ENCODE measurements around the gene NIPAL1.

The NIPAL1 gene

GRCh38 chr4:48064349-48064748 lies 47.8 kb downstream of the NIPAL1 start:
- no peak for DNase-seq (ENCODE audit: low read depth in 1 of 2, low spot score in 1 of 2)

- DNase-seq (ENCODE audit: low read depth in 1 of 2, low spot score in 1 of 2): no peak
Measured at GRCh38 chr4:48065587-48066052, 49.0 kb downstream of the NIPAL1 start.

GRCh38 chr4:48067536-48067935 lies 51.0 kb downstream of the NIPAL1 start:
- no peak for DNase-seq (ENCODE audit: low read depth in 1 of 2, low spot score in 1 of 2)

GRCh38 chr4:48068182-48068581 lies 51.6 kb downstream of the NIPAL1 start:
- DNase-seq (ENCODE audit: low read depth in 1 of 2, low spot score in 1 of 2): no peak

- DNase-seq (ENCODE audit: low read depth in 1 of 2, low spot score in 1 of 2): no peak
Measured at GRCh38 chr4:48069026-48069425, 52.5 kb downstream of the NIPAL1 start.

- no peak for DNase-seq (ENCODE audit: low read depth in 1 of 2, low spot score in 1 of 2)
Measured at GRCh38 chr4:48071191-48071590, 54.6 kb downstream of the NIPAL1 start.

- DNase-seq (ENCODE audit: low read depth in 1 of 2, low spot score in 1 of 2): no peak
Measured at GRCh38 chr4:48073567-48074103, 57.1 kb downstream of the NIPAL1 start.

- no peak for DNase-seq (ENCODE audit: low read depth in 1 of 2, low spot score in 1 of 2)
Measured at GRCh38 chr4:48074657-48075056, 58.1 kb downstream of the NIPAL1 start.

- no peak for DNase-seq (ENCODE audit: low read depth in 1 of 2, low spot score in 1 of 2)
Measured at GRCh38 chr4:48078425-48078824, 61.9 kb downstream of the NIPAL1 start.

GRCh38 chr4:48078862-48079655 lies 62.5 kb downstream of the NIPAL1 start:
- DNase-seq (ENCODE audit: low read depth in 1 of 2, low spot score in 1 of 2): no peak

- DNase-seq (ENCODE audit: low read depth in 1 of 2, low spot score in 1 of 2): no peak
Measured at GRCh38 chr4:48079972-48080391, 63.4 kb downstream of the NIPAL1 start.

- DNase-seq (ENCODE audit: low read depth in 1 of 2, low spot score in 1 of 2): no peak
Measured at GRCh38 chr4:48081196-48081595, 64.6 kb downstream of the NIPAL1 start.

GRCh38 chr4:48082956-48083355 lies 66.4 kb downstream of the NIPAL1 start:
- DNase-seq (ENCODE audit: low read depth in 1 of 2, low spot score in 1 of 2): no peak

GRCh38 chr4:48085821-48086589 lies 69.4 kb downstream of the NIPAL1 start:
- DNase-seq (ENCODE audit: low read depth in 1 of 2, low spot score in 1 of 2): no peak
